ENCODE data around the gene NHERF2.

Gene NHERF2

GRCh38 chr16:2061023-2061422 is 34.3 kb downstream of the NHERF2 start:
- Mint-ChIP-seq H3K27me3 (no peaks in the 10 kb centered on the region), H3K9me3 (no peaks in the 10 kb centered on the region), H3K4me1 (ENCODE audit: low read depth) (no peaks in the 10 kb centered on the region), H3K27ac (no peak overlapping the region), H3K4me3 (no peak overlapping the region), H3K36me3 (ENCODE audit: low read depth) (peaks cover 4% of the 10 kb centered on the region)

- Mint-ChIP-seq H3K27ac (no peak overlapping the region), H3K4me3 (no peak overlapping the region), H3K36me3 (ENCODE audit: low read depth) (peaks cover 7% of the 10 kb centered on the region), H3K27me3 (no peaks in the 10 kb centered on the region), H3K9me3 (no peaks in the 10 kb centered on the region), H3K4me1 (ENCODE audit: low read depth) (no peaks in the 10 kb centered on the region)
Observed at GRCh38 chr16:2061526-2061925, 34.8 kb downstream of the NHERF2 start.

GRCh38 chr16:2062801-2063200 is 36.1 kb downstream of the NHERF2 start:
- H3K4me3 Mint-ChIP-seq = no peak overlapping the region
- no peaks in the 10 kb centered on the region for H3K27me3 Mint-ChIP-seq
- H3K4me1 Mint-ChIP-seq (ENCODE audit: low read depth) = no peaks in the 10 kb centered on the region
- H3K27ac Mint-ChIP-seq = no peak overlapping the region
- peaks cover 12% of the 10 kb centered on the region for H3K36me3 Mint-ChIP-seq (ENCODE audit: low read depth)
- no peaks in the 10 kb centered on the region for H3K9me3 Mint-ChIP-seq

- no peak overlapping the region for H3K27ac Mint-ChIP-seq
- no peaks in the 10 kb centered on the region for H3K9me3 Mint-ChIP-seq
Observed at GRCh38 chr16:2063861-2064260, 37.2 kb downstream of the NHERF2 start.

GRCh38 chr16:2064368-2064945 is 37.8 kb downstream of the NHERF2 start:
- no peak overlapping the region for H3K27ac Mint-ChIP-seq
- peaks cover 20% of the 10 kb centered on the region for H3K36me3 Mint-ChIP-seq (ENCODE audit: low read depth)

More at GRCh38 chr16:2063861-2064260, 37.2 kb downstream of the NHERF2 start:
- no peaks in the 10 kb centered on the region for H3K4me1 Mint-ChIP-seq (ENCODE audit: low read depth)
- peaks cover 17% of the 10 kb centered on the region for H3K36me3 Mint-ChIP-seq (ENCODE audit: low read depth)
- no peaks in the 10 kb centered on the region for H3K27me3 Mint-ChIP-seq
- no peak overlapping the region for H3K4me3 Mint-ChIP-seq

GRCh38 chr16:2066139-2066538 is 39.4 kb downstream of the NHERF2 start:
- Mint-ChIP-seq H3K27ac (no peak overlapping the region), H3K4me1 (ENCODE audit: low read depth) (no peaks in the 10 kb centered on the region), H3K9me3 (no peaks in the 10 kb centered on the region), H3K4me3 (no peak overlapping the region), H3K36me3 (ENCODE audit: low read depth) (peaks cover 25% of the 10 kb centered on the region), H3K27me3 (no peaks in the 10 kb centered on the region)

More at GRCh38 chr16:2064368-2064945, 37.8 kb downstream of the NHERF2 start:
- Mint-ChIP-seq H3K4me3 (no peak overlapping the region), H3K4me1 (ENCODE audit: low read depth) (no peaks in the 10 kb centered on the region), H3K9me3 (no peaks in the 10 kb centered on the region), H3K27me3 (no peaks in the 10 kb centered on the region)

- H3K9me3 Mint-ChIP-seq = no peaks in the 10 kb centered on the region
- H3K4me1 Mint-ChIP-seq (ENCODE audit: low read depth) = no peaks in the 10 kb centered on the region
- H3K36me3 Mint-ChIP-seq (ENCODE audit: low read depth) = peaks cover 27% of the 10 kb centered on the region
- H3K27me3 Mint-ChIP-seq = no peaks in the 10 kb centered on the region
- no peak overlapping the region for H3K4me3 Mint-ChIP-seq
- H3K27ac Mint-ChIP-seq = no peak overlapping the region
Observed at GRCh38 chr16:2070576-2071453, 44.1 kb downstream of the NHERF2 start.

GRCh38 chr16:2071454-2072202 is 44.9 kb downstream of the NHERF2 start:
- no peaks in the 10 kb centered on the region for H3K9me3 Mint-ChIP-seq
- H3K27me3 Mint-ChIP-seq = no peaks in the 10 kb centered on the region
- H3K4me3 Mint-ChIP-seq = no peak overlapping the region
- H3K4me1 Mint-ChIP-seq (ENCODE audit: low read depth) = no peaks in the 10 kb centered on the region
- peaks cover 22% of the 10 kb centered on the region for H3K36me3 Mint-ChIP-seq (ENCODE audit: low read depth)
- H3K27ac Mint-ChIP-seq = no peak overlapping the region

- Mint-ChIP-seq H3K4me3 (no peak overlapping the region), H3K27me3 (no peaks in the 10 kb centered on the region), H3K4me1 (ENCODE audit: low read depth) (no peaks in the 10 kb centered on the region), H3K9me3 (no peaks in the 10 kb centered on the region), H3K27ac (no peak overlapping the region), H3K36me3 (ENCODE audit: low read depth) (peaks cover 23% of the 10 kb centered on the region)
Observed at GRCh38 chr16:2072926-2073325, 46.2 kb downstream of the NHERF2 start.

GRCh38 chr16:2074071-2074470 is 47.4 kb downstream of the NHERF2 start:
- no peaks in the 10 kb centered on the region for H3K4me1 Mint-ChIP-seq (ENCODE audit: low read depth)
- no peak overlapping the region for H3K27ac Mint-ChIP-seq
- H3K4me3 Mint-ChIP-seq = no peak overlapping the region
- H3K36me3 Mint-ChIP-seq (ENCODE audit: low read depth) = peaks cover 15% of the 10 kb centered on the region
- H3K27me3 Mint-ChIP-seq = no peaks in the 10 kb centered on the region
- H3K9me3 Mint-ChIP-seq = no peaks in the 10 kb centered on the region

- Mint-ChIP-seq H3K27me3 (no peaks in the 10 kb centered on the region), H3K36me3 (ENCODE audit: low read depth) (peaks cover 10% of the 10 kb centered on the region), H3K27ac (no peak overlapping the region), H3K9me3 (no peaks in the 10 kb centered on the region), H3K4me3 (no peak overlapping the region), H3K4me1 (ENCODE audit: low read depth) (no peaks in the 10 kb centered on the region)
Observed at GRCh38 chr16:2075631-2076030, 48.9 kb downstream of the NHERF2 start.

- Mint-ChIP-seq H3K4me1 (ENCODE audit: low read depth) (no peaks in the 10 kb centered on the region), H3K27ac (no peak overlapping the region), H3K4me3 (no peak overlapping the region), H3K27me3 (no peaks in the 10 kb centered on the region), H3K36me3 (ENCODE audit: low read depth) (peaks cover 10% of the 10 kb centered on the region), H3K9me3 (no peaks in the 10 kb centered on the region)
Observed at GRCh38 chr16:2076072-2076865, 49.6 kb downstream of the NHERF2 start.

GRCh38 chr16:2077016-2077415 is 50.3 kb downstream of the NHERF2 start:
- Mint-ChIP-seq H3K9me3 (no peaks in the 10 kb centered on the region), H3K4me1 (ENCODE audit: low read depth) (no peaks in the 10 kb centered on the region), H3K36me3 (ENCODE audit: low read depth) (peaks cover 10% of the 10 kb centered on the region), H3K4me3 (no peak overlapping the region), H3K27ac (no peak overlapping the region), H3K27me3 (no peaks in the 10 kb centered on the region)

- no peak overlapping the region for H3K4me3 Mint-ChIP-seq
- H3K9me3 Mint-ChIP-seq = no peaks in the 10 kb centered on the region
- H3K36me3 Mint-ChIP-seq (ENCODE audit: low read depth) = peaks cover 10% of the 10 kb centered on the region
- no peaks in the 10 kb centered on the region for H3K27me3 Mint-ChIP-seq
- no peak overlapping the region for H3K27ac Mint-ChIP-seq
- no peaks in the 10 kb centered on the region for H3K4me1 Mint-ChIP-seq (ENCODE audit: low read depth)
Observed at GRCh38 chr16:2077696-2078095, 51.0 kb downstream of the NHERF2 start.

Measured in stimulated activated naive CD8-positive, alpha-beta T cell treated with anti-CD3 and anti-CD28 coated beads, Interleukin-15, Interleukin-2, amounts not matched to agents 100 ng/mL and 50 ng/mL, for 24 hours (primary cell).